Breast epithelium (tissue), 4 donors: ENCODE data around the gene WDFY2. TPM values are rescaled to one million over a fixed set of nuclear protein-coding genes. Genes with fewer than 3 reads are reported as not detected.

Experiments
- DNase-seq, 2 donors: peaks; one replicate each; pipeline ENCODE4 v3.0.0-alpha.2; 2019; ENCODE audit warnings: low spot score in 2 of 2
- H3K27ac ChIP-seq, 2 donors: fragments of 200-600 bp; sonication (generic) in 1 of 2; one replicate each; pipeline ENCODE4 v1.5.1; 2016 to 2019; ENCODE audit warnings: mild to moderate bottlenecking in 1 of 2
- H3K27me3 ChIP-seq, 2 donors: fragments of 200-600 bp; sonication (generic) in 1 of 2; one replicate each; pipeline versions ENCODE4 v1.5.1 to v1.6.0; 2017 to 2019; ENCODE audit warnings: control low read depth in 1 of 2, mild to moderate bottlenecking in 1 of 2
- H3K36me3 ChIP-seq: fragments of 200-600 bp; one replicate; pipeline ENCODE4 v1.5.1; 2019
- H3K4me1 ChIP-seq, 2 donors: fragments of 200-600 bp; sonication (generic); one replicate each; pipeline ENCODE4 v1.5.1; 2016 to 2019; ENCODE audit warnings: control low read depth in 1 of 2
- H3K4me3 ChIP-seq, 3 donors: fragments of 200-600 bp; sonication (generic); 1 replicate in 2 of 3; 2 replicates in 1 of 3; pipeline ENCODE4 v1.5.1; 2016 to 2019; ENCODE audit warnings: mild to moderate bottlenecking in 3 of 3, moderate library complexity in 2 of 3
- H3K9me3 ChIP-seq, 2 donors: fragments of 200-600 bp; sonication (generic) in 1 of 2; one replicate each; pipeline ENCODE4 v1.5.1; 2016 to 2019; ENCODE audit warnings: control low read depth in 1 of 2
- CTCF ChIP-seq, 3 donors: fragments of 450-650 bp; IDR thresholded peaks; one replicate each; pipeline ENCODE4 v1.5.1; 2016 to 2017; ENCODE audit warnings: antibody characterized with exemption in 3 of 3, mild to moderate bottlenecking in 3 of 3, moderate library complexity in 3 of 3
- POLR2A ChIP-seq: fragments of 450-650 bp; IDR thresholded peaks from one replicate; pipeline ENCODE4 v1.6.1; 2016; ENCODE audit warnings: antibody characterized with exemption, mild to moderate bottlenecking, moderate library complexity
- POLR2AphosphoS5 ChIP-seq, 3 donors: sonication (generic); formaldehyde crosslinking; IDR thresholded peaks; one replicate each; pipeline ENCODE4 v1.6.1; 2017; ENCODE audit warnings: antibody characterized with exemption in 3 of 3
- intact Hi-C: fragments of 100-400 bp; cut with DNase I; formaldehyde crosslinking; loops from one replicate; pipeline ENCODE4 v1.15.1; 2023; ENCODE audit warnings: low total_unique reads
- total RNA-seq, 3 donors: library from RNA; depleted of rRNA; stranded (reverse); fragments of >200 nt; gene quantifications; one replicate each; pipeline ENCODE4 v1.1.0, GENCODE V29; 2016

Gene WDFY2
- total RNA-seq, 3 donors from 2014 or later: 21.0 to 27.7 (median 21.4) TPM

DNA sequence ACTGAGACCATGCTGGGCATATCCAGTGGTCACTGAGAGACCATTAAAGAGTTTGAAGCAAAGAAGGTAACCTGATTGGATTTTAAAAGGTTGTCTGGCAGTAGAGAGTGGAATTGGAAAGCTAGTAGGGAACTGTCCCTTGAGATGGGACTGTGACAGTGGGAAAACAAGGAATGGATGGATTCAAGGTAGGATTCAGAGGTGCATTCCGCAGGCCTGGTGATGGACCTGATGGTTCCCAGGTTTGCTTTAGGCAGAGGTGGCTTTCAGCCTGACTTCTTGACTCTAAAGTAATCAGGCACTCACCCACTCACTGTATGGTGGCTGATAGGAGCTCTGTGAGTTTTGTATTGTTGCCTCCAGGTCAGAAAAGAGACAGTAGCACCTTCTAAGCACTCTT lies 146.7 kb downstream of the WDFY2 start:
- no peaks in the 10 kb centered on the region for H3K36me3 ChIP-seq
- peaks cover 11 to 12% of the 10 kb centered on the region in 2 donors for H3K4me1 ChIP-seq
- no peak for DNase-seq
- H3K27ac ChIP-seq: peak overlapping the region; percentile 90 to 93
- no peak overlapping the region for H3K4me3 ChIP-seq
- TF ChIP-seq CTCF (IDR thresholded peaks at IDR 0.05) (no peak), POLR2AphosphoS5 (IDR thresholded peaks at IDR 0.05) (no peak), POLR2A (no peak)
- intact Hi-C loops: no loop called here
- no peaks in the 10 kb centered on the region for H3K9me3 ChIP-seq
- H3K27me3 ChIP-seq: no peaks in the 10 kb centered on the region

- Histone ChIP-seq H3K4me3 (no peak overlapping the region), H3K27me3 (no peaks in the 10 kb centered on the region), H3K9me3 (no peaks in the 10 kb centered on the region), H3K27ac (peak overlapping the region; percentile 90 to 93), H3K4me1 (peaks cover 11 to 12% of the 10 kb centered on the region in 2 donors), H3K36me3 (no peaks in the 10 kb centered on the region)
- intact Hi-C loops: no loop called here
- DNase-seq: no peak
- TF ChIP-seq CTCF (IDR thresholded peaks at IDR 0.05) (peak in 1 of 3 donors; percentile 28), POLR2A (no peak), POLR2AphosphoS5 (IDR thresholded peaks at IDR 0.05) (peak in 1 of 3 donors; percentile 57)
Measured at GRCh38 chr13:51731759-51732158, 147.5 kb downstream of the WDFY2 start.

- H3K36me3 ChIP-seq: no peaks in the 10 kb centered on the region
- intact Hi-C loops: no loop called here
- no peak for TF ChIP-seq POLR2AphosphoS5 (IDR thresholded peaks at IDR 0.05)
- TF ChIP-seq CTCF (IDR thresholded peaks at IDR 0.05): no peak
- no peak for TF ChIP-seq POLR2A
- peaks cover 11 to 12% of the 10 kb centered on the region in 2 donors for H3K4me1 ChIP-seq
- no peaks in the 10 kb centered on the region for H3K9me3 ChIP-seq
- H3K27ac ChIP-seq: peak overlapping the region in 1 of 2 donors; percentile 17
- no peak overlapping the region for H3K4me3 ChIP-seq
- no peaks in the 10 kb centered on the region for H3K27me3 ChIP-seq
- DNase-seq: no peak
Measured at GRCh38 chr13:51733374-51734298, 149.4 kb downstream of the WDFY2 start.

DNA sequence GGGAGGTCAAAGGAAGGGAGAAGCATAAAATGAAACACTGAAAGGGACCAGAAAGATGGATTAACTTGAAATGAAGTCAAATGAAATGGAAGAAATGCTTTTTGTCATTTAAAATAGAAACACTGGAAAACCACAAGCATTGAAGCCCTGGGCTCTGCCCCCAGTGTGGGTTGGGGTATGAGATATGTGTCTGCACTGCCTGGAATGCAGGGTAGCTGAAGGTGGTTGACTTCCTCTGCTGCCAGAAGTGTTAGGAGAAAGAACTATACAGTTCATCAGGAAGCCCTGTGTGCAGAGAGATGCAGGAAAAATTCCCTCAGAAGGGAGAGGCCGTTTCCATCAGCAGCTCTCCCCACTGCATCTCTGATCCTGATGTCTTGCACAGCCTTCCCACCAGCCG lies 150.5 kb downstream of the WDFY2 start:
- Histone ChIP-seq H3K4me3 (no peak overlapping the region), H3K9me3 (no peaks in the 10 kb centered on the region), H3K4me1 (peaks cover 11 to 12% of the 10 kb centered on the region in 2 donors), H3K27ac (no peak overlapping the region), H3K36me3 (no peaks in the 10 kb centered on the region), H3K27me3 (no peaks in the 10 kb centered on the region)
- DNase-seq: no peak
- TF ChIP-seq CTCF (IDR thresholded peaks at IDR 0.05) (no peak), POLR2A (no peak), POLR2AphosphoS5 (IDR thresholded peaks at IDR 0.05) (no peak)
- intact Hi-C loops: no loop called here

GRCh38 chr13:51737609-51738008 lies 153.3 kb downstream of the WDFY2 start:
- no peaks in the 10 kb centered on the region for H3K4me1 ChIP-seq
- intact Hi-C loops: no loop called here
- no peak overlapping the region for H3K27ac ChIP-seq
- no peaks in the 10 kb centered on the region for H3K27me3 ChIP-seq
- no peaks in the 10 kb centered on the region for H3K36me3 ChIP-seq
- no peak for TF ChIP-seq POLR2A
- no peak for TF ChIP-seq CTCF (IDR thresholded peaks at IDR 0.05)
- TF ChIP-seq POLR2AphosphoS5 (IDR thresholded peaks at IDR 0.05): no peak
- no peak for DNase-seq
- H3K9me3 ChIP-seq: no peaks in the 10 kb centered on the region
- no peak overlapping the region for H3K4me3 ChIP-seq
